ENCODE data around the gene GSTM5.

GRCh38 chr1:109754738-109755137 lies 42.7 kb downstream of the GSTM5 start:
- TF ChIP-seq POLR2A (IDR thresholded peaks at IDR 0.05; ENCODE audit: low read depth, low read length), result no peak
- TF ChIP-seq POLR2AphosphoS5 (IDR thresholded peaks at IDR 0.05; ENCODE audit: low read depth, low read length), result no peak
- TF ChIP-seq TAF1 (IDR thresholded peaks at IDR 0.05; ENCODE audit: low read depth, low read length), result no peak
- TF ChIP-seq SPI1 (IDR thresholded peaks at IDR 0.05; ENCODE audit: low read depth, low read length), result no peak
- TF ChIP-seq POU2F2 (IDR thresholded peaks at IDR 0.05; ENCODE audit: low read depth, low read length), result no peak
- no peak for TF ChIP-seq PAX5 (IDR thresholded peaks at IDR 0.05; ENCODE audit: insufficient read depth, low read length, severe bottlenecking)

Measured in GM12891 (cell line).